ENCODE results near the gene AFTPH.

AFTPH gene

GRCh38 chr2:64481665-64482064 is 42.5 kb upstream of the AFTPH start:
- Histone ChIP-seq H3K4me2 (ENCODE audit: low read depth, low read length) (no peak overlapping the region), H3K27me3 (replicated peaks; ENCODE audit: insufficient read depth, low read length) (no peaks in the 10 kb centered on the region), H3K9me2 (replicated peaks; ENCODE audit: insufficient read depth, low read length) (no peaks in the 10 kb centered on the region), H3K9me3 (replicated peaks; ENCODE audit: insufficient read depth, low read length) (no peaks in the 10 kb centered on the region), H3K4me1 (ENCODE audit: low read length) (peaks cover 52% of the 10 kb centered on the region), H3F3A (ENCODE audit: insufficient read depth, low read length) (peaks cover 15% of the 10 kb centered on the region), H3K9ac (ENCODE audit: low read length) (no peak overlapping the region), H3K4me3 (ENCODE audit: low read length) (no peak overlapping the region), H3K36me3 (replicated peaks; ENCODE audit: insufficient read depth, low read length) (no peaks in the 10 kb centered on the region), H2AFZ (ENCODE audit: low read length) (no peak overlapping the region), H3K79me2 (ENCODE audit: low read length) (no peaks in the 10 kb centered on the region), H4K20me1 (ENCODE audit: insufficient read depth, low read length) (no peaks in the 10 kb centered on the region), H3K27ac (ENCODE audit: low read length) (no peak overlapping the region)
- no peak for TF ChIP-seq EZH2phosphoT487 (IDR thresholded peaks at IDR 0.05; ENCODE audit: low read length)
- no peak for TF ChIP-seq EZH2 (optimal IDR thresholded peaks at IDR 0.05; ENCODE audit: low read depth, low read length)
- TF ChIP-seq CTCF (IDR thresholded peaks at IDR 0.05; ENCODE audit: low read length) = no peak
- no peak for DNase-seq

GRCh38 chr2:64482243-64482642 is 41.9 kb upstream of the AFTPH start:
- no peak overlapping the region for H3K4me2 ChIP-seq (ENCODE audit: low read depth, low read length)
- no peaks in the 10 kb centered on the region for H4K20me1 ChIP-seq (ENCODE audit: insufficient read depth, low read length)
- no peaks in the 10 kb centered on the region for H3K27me3 ChIP-seq (replicated peaks; ENCODE audit: insufficient read depth, low read length)
- H3K9me3 ChIP-seq (replicated peaks; ENCODE audit: insufficient read depth, low read length) = no peaks in the 10 kb centered on the region
- no peaks in the 10 kb centered on the region for H3K79me2 ChIP-seq (ENCODE audit: low read length)
- TF ChIP-seq EZH2 (optimal IDR thresholded peaks at IDR 0.05; ENCODE audit: low read depth, low read length) (no peak), CTCF (IDR thresholded peaks at IDR 0.05; ENCODE audit: low read length) (no peak), EZH2phosphoT487 (IDR thresholded peaks at IDR 0.05; ENCODE audit: low read length) (no peak)
- H3K4me3 ChIP-seq (ENCODE audit: low read length) = no peak overlapping the region
- no peak overlapping the region for H3K9ac ChIP-seq (ENCODE audit: low read length)
- DNase-seq = peak; percentile 57
- no peak overlapping the region for H2AFZ ChIP-seq (ENCODE audit: low read length)
- H3K4me1 ChIP-seq (ENCODE audit: low read length) = peaks cover 55% of the 10 kb centered on the region
- H3K27ac ChIP-seq (ENCODE audit: low read length) = peak overlapping the region; percentile 45; the same call in 1 of the 2 replicates
- H3K36me3 ChIP-seq (replicated peaks; ENCODE audit: insufficient read depth, low read length) = no peaks in the 10 kb centered on the region
- no peaks in the 10 kb centered on the region for H3K9me2 ChIP-seq (replicated peaks; ENCODE audit: insufficient read depth, low read length)
- peaks cover 15% of the 10 kb centered on the region for H3F3A ChIP-seq (ENCODE audit: insufficient read depth, low read length)

- H3K4me3 ChIP-seq (ENCODE audit: low read length) = no peak overlapping the region
- no peak overlapping the region for H3K4me2 ChIP-seq (ENCODE audit: low read depth, low read length)
- H3K4me1 ChIP-seq (ENCODE audit: low read length) = peaks cover 48% of the 10 kb centered on the region
- H3F3A ChIP-seq (ENCODE audit: insufficient read depth, low read length) = peaks cover 15% of the 10 kb centered on the region
- no peaks in the 10 kb centered on the region for H3K9me2 ChIP-seq (replicated peaks; ENCODE audit: insufficient read depth, low read length)
- H3K9me3 ChIP-seq (replicated peaks; ENCODE audit: insufficient read depth, low read length) = no peaks in the 10 kb centered on the region
- TF ChIP-seq CTCF (IDR thresholded peaks at IDR 0.05; ENCODE audit: low read length) (no peak), EZH2phosphoT487 (IDR thresholded peaks at IDR 0.05; ENCODE audit: low read length) (no peak), EZH2 (optimal IDR thresholded peaks at IDR 0.05; ENCODE audit: low read depth, low read length) (no peak)
- no peak for DNase-seq
- no peaks in the 10 kb centered on the region for H3K36me3 ChIP-seq (replicated peaks; ENCODE audit: insufficient read depth, low read length)
- H4K20me1 ChIP-seq (ENCODE audit: insufficient read depth, low read length) = no peaks in the 10 kb centered on the region
- no peaks in the 10 kb centered on the region for H3K79me2 ChIP-seq (ENCODE audit: low read length)
- H3K27me3 ChIP-seq (replicated peaks; ENCODE audit: insufficient read depth, low read length) = no peaks in the 10 kb centered on the region
- H3K27ac ChIP-seq (ENCODE audit: low read length) = peak overlapping the region; percentile 45; the same call in 1 of the 2 replicates
- H3K9ac ChIP-seq (ENCODE audit: low read length) = no peak overlapping the region
- H2AFZ ChIP-seq (ENCODE audit: low read length) = no peak overlapping the region
These were observed 41.2 kb upstream of the AFTPH start for GRCh38 chr2:64482765-64483504.
